OCI-LY3 (cell line): ENCODE results near the gene IL23A.

Experiments
- H2AFZ ChIP-seq: fragments of 200-600, 300-600 bp; shearing (Covaris generic); 2 replicates; pipeline ENCODE4 v1.6.0; 2014; ENCODE audit warnings: antibody characterized with exemption, low read depth, low read length
- H3K27ac ChIP-seq: fragments of 200-600, 300-600 bp; sonication (generic); 2 replicates; pipeline ENCODE4 v1.5.1; 2014; ENCODE audit warnings: mild to moderate bottlenecking, low read length, moderate library complexity, mixed read lengths
- H3K27me3 ChIP-seq: fragments of 200-600, 300-600 bp; sonication (generic); 2 replicates; pipeline ENCODE4 v1.6.1; 2014; ENCODE audit warnings: low read depth, low read length, mixed read lengths
- H3K36me3 ChIP-seq: fragments of 200-600, 300-600 bp; sonication (generic); replicated peaks from 2 replicates; pipeline ENCODE3; 2014; ENCODE audit warnings: low read depth, low read length, mixed read lengths
- H3K4me1 ChIP-seq: fragments of 300-600, 200-600 bp; sonication (generic); 2 replicates; pipeline ENCODE4 v1.6.1; 2014; ENCODE audit warnings: low read length, mixed read lengths
- H3K4me2 ChIP-seq: fragments of 200-600, 300-600 bp; sonication (generic); 2 replicates; pipeline ENCODE4 v1.6.1; 2014; ENCODE audit warnings: low read length, mixed read lengths
- H3K4me3 ChIP-seq: fragments of 300-600, 200-600 bp; sonication (generic); 2 replicates; pipeline ENCODE4 v1.5.1; 2014; ENCODE audit warnings: antibody characterized with exemption, mild to moderate bottlenecking, low read length, moderate library complexity
- H3K79me2 ChIP-seq: fragments of 300-600, 200-600 bp; shearing (Covaris generic); 2 replicates; pipeline ENCODE4 v1.6.1; 2014; ENCODE audit warnings: mild to moderate bottlenecking, low read length, mixed read lengths
- H3K9ac ChIP-seq: fragments of 300-600, 200-600 bp; shearing (Covaris generic); 2 replicates; pipeline ENCODE4 v1.6.0; 2014; ENCODE audit warnings: mild to moderate bottlenecking, low read length, moderate library complexity
- H3K9me3 ChIP-seq: fragments of 200-600, 300-600 bp; shearing (Covaris generic); 2 replicates; pipeline ENCODE4 v1.6.1; 2014; ENCODE audit warnings: low read length, mixed read lengths; ENCODE audit not compliant: insufficient read depth
- H4K20me1 ChIP-seq: fragments of 200-600, 300-600 bp; sonication (generic); 2 replicates; pipeline ENCODE4 v1.6.1; 2016; ENCODE audit warnings: low read length, mixed read lengths; ENCODE audit not compliant: insufficient read depth
- EZH2phosphoT487 ChIP-seq: fragments of 200-600 bp; shearing (Covaris generic); IDR thresholded peaks from 2 replicates; pipeline ENCODE4 v1.6.1; 2018; ENCODE audit warnings: antibody characterized with exemption, mixed run types, low read depth
- TF ChIP-seq, protein P1 (sequence below): fragments of 200-600, 300-600 bp; sonication (generic); IDR thresholded peaks from 2 replicates; pipeline ENCODE4 v1.5.1; 2014; ENCODE audit warnings: antibody characterized with exemption, low read length, low read depth

Gene IL23A

DNA sequence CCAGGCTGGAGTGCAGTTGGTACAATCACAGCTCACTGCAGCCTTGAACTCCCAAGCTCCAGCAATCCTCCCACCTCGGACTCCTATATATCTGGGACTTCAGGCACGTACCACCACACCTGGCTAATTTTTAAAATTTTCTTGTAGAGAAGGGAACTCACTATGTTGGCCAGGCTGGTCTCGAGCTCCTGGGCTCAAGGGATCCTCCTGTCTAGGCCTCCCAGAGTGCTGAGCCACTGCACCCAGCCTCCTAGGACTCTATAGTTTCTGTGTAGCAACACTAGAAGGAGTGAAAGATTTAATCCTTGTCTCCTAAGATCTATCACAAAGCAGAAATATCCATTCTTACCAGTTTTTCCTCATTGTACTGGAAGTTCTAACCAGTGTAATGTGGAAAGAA, 28.3 kb downstream of the IL23A start:
- Histone ChIP-seq H3K36me3 (no peaks in the 10 kb centered on the region), H2AFZ (no peak overlapping the region), H3K9ac (no peak overlapping the region), H3K4me2 (no peak overlapping the region), H3K4me1 (no peaks in the 10 kb centered on the region), H3K79me2 (no peaks in the 10 kb centered on the region), H3K27me3 (no peaks in the 10 kb centered on the region), H3K9me3 (no peaks in the 10 kb centered on the region), H3K27ac (no peak overlapping the region), H4K20me1 (no peaks in the 10 kb centered on the region), H3K4me3 (no peak overlapping the region)
- no peak for TF ChIP-seq EZH2phosphoT487
- TF ChIP-seq, protein P1, sequence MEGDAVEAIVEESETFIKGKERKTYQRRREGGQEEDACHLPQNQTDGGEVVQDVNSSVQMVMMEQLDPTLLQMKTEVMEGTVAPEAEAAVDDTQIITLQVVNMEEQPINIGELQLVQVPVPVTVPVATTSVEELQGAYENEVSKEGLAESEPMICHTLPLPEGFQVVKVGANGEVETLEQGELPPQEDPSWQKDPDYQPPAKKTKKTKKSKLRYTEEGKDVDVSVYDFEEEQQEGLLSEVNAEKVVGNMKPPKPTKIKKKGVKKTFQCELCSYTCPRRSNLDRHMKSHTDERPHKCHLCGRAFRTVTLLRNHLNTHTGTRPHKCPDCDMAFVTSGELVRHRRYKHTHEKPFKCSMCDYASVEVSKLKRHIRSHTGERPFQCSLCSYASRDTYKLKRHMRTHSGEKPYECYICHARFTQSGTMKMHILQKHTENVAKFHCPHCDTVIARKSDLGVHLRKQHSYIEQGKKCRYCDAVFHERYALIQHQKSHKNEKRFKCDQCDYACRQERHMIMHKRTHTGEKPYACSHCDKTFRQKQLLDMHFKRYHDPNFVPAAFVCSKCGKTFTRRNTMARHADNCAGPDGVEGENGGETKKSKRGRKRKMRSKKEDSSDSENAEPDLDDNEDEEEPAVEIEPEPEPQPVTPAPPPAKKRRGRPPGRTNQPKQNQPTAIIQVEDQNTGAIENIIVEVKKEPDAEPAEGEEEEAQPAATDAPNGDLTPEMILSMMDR: no peak

DNA sequence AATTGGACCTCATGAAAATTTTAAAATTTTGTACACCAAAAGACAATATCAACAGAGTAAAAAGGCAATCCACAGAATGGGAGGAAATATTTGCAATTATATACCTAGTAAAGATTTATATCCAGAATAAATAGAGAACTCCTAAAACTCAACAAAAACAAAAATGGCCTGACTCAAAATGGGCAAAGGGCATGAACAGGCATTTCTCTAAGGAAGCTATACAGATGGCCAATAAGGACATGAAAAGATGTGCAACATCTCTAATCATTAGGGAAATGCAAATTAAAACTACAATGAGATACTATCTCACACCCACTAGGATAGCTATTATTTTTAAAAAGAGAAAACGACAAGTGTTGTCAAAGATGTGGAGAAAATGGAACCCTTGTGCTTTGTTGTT, 34.8 kb downstream of the IL23A start:
- H3K36me3 ChIP-seq: no peaks in the 10 kb centered on the region
- H3K4me3 ChIP-seq: no peak overlapping the region
- no peak overlapping the region for H3K27ac ChIP-seq
- H3K4me2 ChIP-seq: no peak overlapping the region
- H3K9me3 ChIP-seq: no peaks in the 10 kb centered on the region
- H2AFZ ChIP-seq: no peak overlapping the region
- TF ChIP-seq, protein P1: no peak
- no peak for TF ChIP-seq EZH2phosphoT487
- no peak overlapping the region for H3K9ac ChIP-seq
- H3K27me3 ChIP-seq: no peaks in the 10 kb centered on the region
- H3K4me1 ChIP-seq: peaks cover 38% of the 10 kb centered on the region
- H4K20me1 ChIP-seq: no peaks in the 10 kb centered on the region
- H3K79me2 ChIP-seq: no peaks in the 10 kb centered on the region

DNA sequence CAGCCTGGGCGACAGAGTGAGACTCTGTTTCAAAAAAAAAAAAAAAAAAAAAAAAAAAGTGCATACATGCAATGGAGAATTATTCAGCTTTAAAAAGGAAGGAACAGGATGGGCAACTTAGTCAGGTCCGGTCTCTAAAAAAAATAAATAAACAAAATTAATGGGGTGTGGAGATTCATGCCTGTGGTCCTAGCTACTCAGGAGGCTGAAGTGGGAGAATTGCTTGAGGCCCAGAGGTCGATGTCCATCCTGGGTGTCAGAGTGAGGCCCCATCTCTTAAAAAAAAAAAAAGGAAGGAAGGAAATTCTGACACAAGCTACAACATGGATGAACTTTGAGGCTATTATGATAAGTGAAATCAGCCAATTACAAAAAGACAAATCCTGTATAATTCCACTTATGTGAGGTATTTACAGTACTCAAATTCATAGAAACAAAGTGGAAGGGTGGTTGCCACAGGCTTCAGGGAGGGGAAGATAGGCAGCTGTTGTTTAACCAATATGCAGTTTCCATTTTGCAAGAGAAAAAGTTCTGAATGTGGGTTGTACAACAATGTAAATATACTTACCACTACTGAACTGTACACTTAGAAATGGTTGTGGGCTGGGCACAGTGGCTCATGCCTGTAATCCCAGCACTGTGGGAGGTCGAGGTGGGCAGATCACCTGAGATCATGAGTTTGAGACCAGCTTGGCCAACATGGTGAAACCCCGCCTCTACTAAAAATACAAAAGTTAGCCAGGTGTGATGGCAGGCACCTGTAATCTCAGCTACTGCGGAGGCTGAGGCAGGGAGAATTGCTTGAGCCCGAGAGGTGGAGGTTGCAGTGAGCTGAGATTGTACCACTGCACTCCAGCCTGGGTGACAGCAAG, 36.3 kb downstream of the IL23A start:
- Histone ChIP-seq H4K20me1 (no peaks in the 10 kb centered on the region), H3K9me3 (no peaks in the 10 kb centered on the region), H3K4me2 (peak overlapping the region; percentile 59), H3K27me3 (no peaks in the 10 kb centered on the region), H3K4me1 (peaks cover 38% of the 10 kb centered on the region), H3K79me2 (no peaks in the 10 kb centered on the region), H3K9ac (peak overlapping the region; percentile 20), H3K4me3 (peak overlapping the region; percentile 52), H3K36me3 (no peaks in the 10 kb centered on the region), H2AFZ (peak overlapping the region; percentile 68), H3K27ac (peak overlapping the region; percentile 68)
- TF ChIP-seq, protein P1: no peak
- TF ChIP-seq EZH2phosphoT487: no peak

DNA sequence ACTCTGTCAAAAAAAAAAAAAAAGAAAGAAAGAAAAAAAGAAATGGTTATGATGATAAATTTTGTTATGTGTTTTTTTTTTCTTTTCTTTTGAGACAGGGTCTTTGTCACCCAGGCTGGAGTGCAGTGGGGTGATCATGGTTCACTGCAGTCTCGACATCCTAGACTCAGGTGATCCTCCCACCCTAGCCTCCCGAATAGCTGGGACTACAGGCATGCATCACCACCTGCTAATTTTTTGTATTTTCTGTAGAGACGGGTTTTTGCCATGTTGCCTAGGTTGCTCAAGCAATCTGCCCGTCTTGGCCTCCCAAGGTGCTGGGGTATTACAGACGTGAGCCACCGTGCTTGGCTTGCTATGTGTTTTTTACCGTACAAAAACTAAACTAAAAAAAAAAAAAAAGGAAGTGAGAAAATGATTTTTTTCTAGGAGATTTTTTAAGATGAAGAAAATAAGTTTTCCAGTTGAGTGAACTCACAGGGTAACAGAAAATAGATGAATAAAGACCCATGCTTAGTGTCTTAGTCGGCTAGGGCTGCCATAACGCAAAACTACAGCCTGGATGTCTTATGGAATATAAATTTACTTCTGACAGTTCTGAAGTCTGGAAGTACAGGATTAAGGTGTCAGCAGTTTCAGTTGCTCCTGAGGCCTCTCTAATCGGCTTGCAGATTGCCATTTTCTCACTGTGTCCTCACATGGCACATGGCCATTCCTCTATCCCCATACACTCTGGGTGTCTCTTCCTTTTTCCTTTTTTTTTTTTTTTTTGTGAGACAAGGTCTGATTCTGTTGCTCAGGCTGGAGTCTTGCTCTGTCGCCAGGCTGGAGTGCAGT, 37.1 kb downstream of the IL23A start:
- H2AFZ ChIP-seq: no peak overlapping the region
- peak overlapping the region; percentile 68 for H3K27ac ChIP-seq
- H3K79me2 ChIP-seq: no peaks in the 10 kb centered on the region
- no peaks in the 10 kb centered on the region for H3K9me3 ChIP-seq
- peak overlapping the region; percentile 44 for H3K4me3 ChIP-seq
- H3K4me1 ChIP-seq: peaks cover 38% of the 10 kb centered on the region
- TF ChIP-seq, protein P1: no peak
- no peak for TF ChIP-seq EZH2phosphoT487
- H3K36me3 ChIP-seq: no peaks in the 10 kb centered on the region
- H3K27me3 ChIP-seq: no peaks in the 10 kb centered on the region
- no peaks in the 10 kb centered on the region for H4K20me1 ChIP-seq
- H3K9ac ChIP-seq: peak overlapping the region; percentile 20
- H3K4me2 ChIP-seq: peak overlapping the region; percentile 59
